ENCODE data around the gene EXOC2. TPM values are rescaled to one million over a fixed set of nuclear protein-coding genes. Genes with fewer than 3 reads are reported as not detected.

EXOC2 gene
- total RNA-seq, 4 donors from 2014 or later, result 18.1 to 32.3 (median 21.6) TPM

DNA sequence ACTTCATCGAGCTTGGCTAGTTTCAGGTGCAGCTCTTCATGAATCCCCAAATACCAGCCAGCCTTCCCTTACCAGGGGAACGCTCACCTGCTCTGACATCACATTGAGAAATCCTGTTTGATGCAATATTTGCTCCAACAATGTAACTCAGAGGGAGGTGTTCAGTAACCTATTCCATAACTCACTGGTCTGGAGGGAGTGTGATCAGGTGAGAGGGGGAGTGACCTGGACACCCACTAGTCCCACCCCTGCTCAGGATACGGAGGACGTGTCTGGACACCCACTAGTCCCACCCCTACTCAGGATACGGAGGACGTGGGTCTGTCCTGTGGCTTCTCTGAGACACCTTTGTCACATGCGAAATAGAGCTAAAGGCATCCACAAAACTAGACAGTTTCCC is 106.4 kb downstream of the EXOC2 start:
- TF ChIP-seq, protein P1, sequence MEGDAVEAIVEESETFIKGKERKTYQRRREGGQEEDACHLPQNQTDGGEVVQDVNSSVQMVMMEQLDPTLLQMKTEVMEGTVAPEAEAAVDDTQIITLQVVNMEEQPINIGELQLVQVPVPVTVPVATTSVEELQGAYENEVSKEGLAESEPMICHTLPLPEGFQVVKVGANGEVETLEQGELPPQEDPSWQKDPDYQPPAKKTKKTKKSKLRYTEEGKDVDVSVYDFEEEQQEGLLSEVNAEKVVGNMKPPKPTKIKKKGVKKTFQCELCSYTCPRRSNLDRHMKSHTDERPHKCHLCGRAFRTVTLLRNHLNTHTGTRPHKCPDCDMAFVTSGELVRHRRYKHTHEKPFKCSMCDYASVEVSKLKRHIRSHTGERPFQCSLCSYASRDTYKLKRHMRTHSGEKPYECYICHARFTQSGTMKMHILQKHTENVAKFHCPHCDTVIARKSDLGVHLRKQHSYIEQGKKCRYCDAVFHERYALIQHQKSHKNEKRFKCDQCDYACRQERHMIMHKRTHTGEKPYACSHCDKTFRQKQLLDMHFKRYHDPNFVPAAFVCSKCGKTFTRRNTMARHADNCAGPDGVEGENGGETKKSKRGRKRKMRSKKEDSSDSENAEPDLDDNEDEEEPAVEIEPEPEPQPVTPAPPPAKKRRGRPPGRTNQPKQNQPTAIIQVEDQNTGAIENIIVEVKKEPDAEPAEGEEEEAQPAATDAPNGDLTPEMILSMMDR (IDR thresholded peaks at IDR 0.05), result no peak
- no peak for ATAC-seq (ENCODE audit: low FRiP score)
- DNase-seq (ENCODE audit: low spot score), result no peak

DNA sequence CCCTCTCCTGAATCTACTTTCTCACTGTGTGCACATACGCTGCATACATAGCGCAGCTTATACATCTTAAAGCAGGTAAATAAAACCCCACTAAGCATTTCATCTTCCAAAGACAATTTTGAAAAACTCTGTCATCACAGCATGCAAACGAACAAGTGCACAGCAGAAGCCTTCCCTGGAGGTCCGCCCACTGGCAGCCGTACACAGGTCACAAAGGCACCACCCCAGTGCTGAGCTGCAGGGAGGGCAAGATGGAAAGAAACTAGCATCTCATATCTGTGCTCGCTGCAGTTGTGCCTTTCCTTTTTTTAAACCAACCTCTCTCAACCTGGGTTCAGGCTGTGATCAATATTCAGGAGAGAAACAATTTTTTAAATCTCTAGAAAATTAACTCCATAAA is 109.3 kb downstream of the EXOC2 start:
- DNase-seq (ENCODE audit: low spot score), result no peak
- TF ChIP-seq, protein P1 (IDR thresholded peaks at IDR 0.05), result no peak
- ATAC-seq (ENCODE audit: low FRiP score), result no peak

DNA sequence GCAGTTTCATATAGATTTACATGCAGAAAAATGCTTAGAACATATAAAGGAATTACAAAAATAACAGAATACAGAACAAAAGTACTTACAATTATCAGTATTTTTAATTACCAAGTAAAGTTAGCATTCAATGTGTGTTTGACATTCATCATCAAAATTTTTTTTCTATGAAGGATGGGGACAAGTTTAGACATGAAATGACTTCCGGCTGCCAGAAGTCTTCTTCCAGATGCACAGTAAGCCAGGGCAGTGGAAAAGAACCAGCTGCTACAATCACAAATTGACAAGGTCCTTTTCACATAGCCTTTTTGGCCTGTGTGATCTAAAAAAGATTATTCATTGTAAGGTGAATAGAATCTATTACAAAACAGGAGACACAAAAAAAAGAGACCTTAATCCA is 109.8 kb downstream of the EXOC2 start:
- ATAC-seq (ENCODE audit: low FRiP score), result no peak
- no peak for DNase-seq (ENCODE audit: low spot score)
- TF ChIP-seq, protein P1 (IDR thresholded peaks at IDR 0.05), result no peak

DNA sequence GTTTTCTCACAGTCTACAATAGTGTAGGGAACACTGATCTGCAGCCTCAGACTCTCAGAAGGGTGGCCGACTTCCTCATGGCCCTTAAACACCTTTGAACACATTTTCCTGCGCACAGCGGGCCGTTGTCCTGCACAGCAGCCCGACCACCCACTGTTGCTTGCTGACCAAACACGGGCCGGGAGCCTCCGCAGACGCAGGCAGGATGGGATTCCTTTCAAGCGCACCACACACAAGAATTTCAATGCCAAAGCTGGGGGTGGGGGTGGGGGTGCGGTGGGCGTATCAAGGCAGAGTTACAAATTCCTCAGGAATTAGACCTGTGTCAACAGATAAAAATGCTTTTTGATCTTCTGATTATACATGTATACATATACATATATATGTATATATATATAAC is 110.6 kb downstream of the EXOC2 start:
- ATAC-seq (ENCODE audit: low FRiP score), result no peak
- DNase-seq (ENCODE audit: low spot score), result no peak

DNA sequence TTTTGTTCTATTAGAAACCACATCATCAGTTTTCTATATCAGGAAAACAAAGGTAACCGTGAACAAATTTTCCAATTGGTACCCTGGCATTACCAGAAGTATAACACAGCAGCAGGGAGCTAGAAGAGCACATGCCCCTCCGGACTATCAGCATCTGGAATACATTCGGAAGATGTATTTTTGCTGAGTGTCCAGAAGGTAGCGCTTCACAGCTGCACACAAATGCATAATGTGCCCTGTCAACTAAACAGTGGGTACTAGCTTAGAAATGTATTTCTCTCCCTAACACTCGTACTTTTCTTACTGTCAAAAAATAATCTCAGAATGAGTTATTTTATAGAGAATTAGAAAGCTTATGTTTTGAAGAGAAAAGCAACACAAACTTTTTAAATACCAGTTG is 113.6 kb downstream of the EXOC2 start:
- no peak for ATAC-seq (ENCODE audit: low FRiP score)
- no peak for DNase-seq (ENCODE audit: low spot score)
- TF ChIP-seq, protein P1 (IDR thresholded peaks at IDR 0.05), result no peak

More for the DNA sequence above, 110.6 kb downstream of the EXOC2 start:
- TF ChIP-seq, protein P1 (IDR thresholded peaks at IDR 0.05), result no peak

DNA sequence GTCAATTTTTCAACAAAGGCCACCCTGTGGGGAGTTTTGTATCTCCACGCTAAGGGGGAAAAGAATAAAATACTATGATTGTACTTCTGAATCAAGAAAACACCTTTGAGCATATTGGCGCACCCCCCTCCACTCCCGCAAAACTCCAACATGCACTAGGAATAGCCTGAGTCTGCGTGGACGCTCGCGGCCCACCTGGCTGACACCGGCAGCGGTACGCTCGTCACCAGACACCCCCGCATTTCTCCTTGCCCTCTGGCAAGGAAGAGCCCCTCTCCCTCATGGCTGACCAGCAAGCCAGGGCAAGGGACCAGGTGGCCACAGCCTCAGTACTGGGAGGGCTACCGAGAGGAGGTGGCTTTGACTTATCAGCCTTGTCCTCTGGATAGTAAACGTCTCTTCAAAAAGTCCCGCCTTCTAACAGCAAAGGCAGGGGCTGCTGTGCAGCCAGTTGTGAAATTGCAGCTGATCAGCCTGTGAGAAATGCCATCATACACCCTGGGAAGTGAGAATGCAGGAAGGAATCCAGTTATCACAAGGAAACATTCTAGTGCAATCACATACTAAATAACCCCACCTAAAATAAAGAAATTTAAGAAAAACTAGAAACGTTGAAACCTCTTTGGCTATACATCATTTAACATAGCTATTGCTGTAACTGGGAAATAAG is 120.2 kb downstream of the EXOC2 start:
- DNase-seq (ENCODE audit: low spot score), result no peak
- no peak for ATAC-seq (ENCODE audit: low FRiP score)
- TF ChIP-seq, protein P1 (IDR thresholded peaks at IDR 0.05), result no peak

DNA sequence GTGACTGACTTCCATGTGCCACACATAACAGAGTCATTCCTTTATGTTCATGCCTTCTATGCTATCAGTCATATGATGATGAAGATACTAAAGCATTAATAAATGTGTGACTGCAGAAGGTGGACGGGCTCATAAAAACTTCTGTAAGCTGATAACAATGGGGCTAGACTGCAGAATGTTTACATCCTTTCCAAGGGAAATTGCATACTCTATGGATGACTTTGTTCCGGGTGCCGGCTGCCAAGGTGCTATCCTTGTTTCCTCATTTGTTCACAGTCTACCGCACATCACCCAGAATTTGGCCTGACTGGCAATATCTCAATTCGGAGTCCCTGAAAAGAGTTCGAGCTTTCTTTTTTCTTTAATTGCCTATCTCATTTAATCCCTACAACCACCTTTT is 121.0 kb downstream of the EXOC2 start:
- ATAC-seq (ENCODE audit: low FRiP score) (no peak), DNase-seq (ENCODE audit: low spot score) (no peak)
- TF ChIP-seq, protein P1 (IDR thresholded peaks at IDR 0.05), result no peak
